Eye (tissue), 1 donor: ENCODE data around the gene GPR183.

ENCODE experiments used
- DNase-seq: peaks from one replicate; pipeline ENCODE4 v3.0.0-alpha.2; 2015

The GPR183 gene

GRCh38 chr13:99290894-99291293 is 16.3 kb downstream of the GPR183 start:
- DNase-seq: no peak

GRCh38 chr13:99289674-99290337 is 17.4 kb downstream of the GPR183 start:
- DNase-seq: no peak

GRCh38 chr13:99289271-99289670 is 17.9 kb downstream of the GPR183 start:
- DNase-seq: no peak

- DNase-seq: no peak
These were observed 19.1 kb downstream of the GPR183 start for GRCh38 chr13:99288089-99288488.

- peak; percentile 21 for DNase-seq
These were observed 19.6 kb downstream of the GPR183 start for GRCh38 chr13:99287551-99287950.

GRCh38 chr13:99285432-99286182 is 21.6 kb downstream of the GPR183 start:
- DNase-seq: no peak

GRCh38 chr13:99282264-99283231 is 24.7 kb downstream of the GPR183 start:
- DNase-seq: no peak

- no peak for DNase-seq
These were observed 25.4 kb downstream of the GPR183 start for GRCh38 chr13:99281811-99282263.

- DNase-seq: no peak
These were observed 27.0 kb downstream of the GPR183 start for GRCh38 chr13:99280166-99280565.

- DNase-seq: no peak
These were observed 27.6 kb downstream of the GPR183 start for GRCh38 chr13:99279637-99280036.

GRCh38 chr13:99278843-99279242 is 28.4 kb downstream of the GPR183 start:
- no peak for DNase-seq

GRCh38 chr13:99278200-99278599 is 29.0 kb downstream of the GPR183 start:
- DNase-seq: no peak

GRCh38 chr13:99277629-99278028 is 29.6 kb downstream of the GPR183 start:
- no peak for DNase-seq

- DNase-seq: no peak
These were observed 30.5 kb downstream of the GPR183 start for GRCh38 chr13:99276706-99277105.

- no peak for DNase-seq
These were observed 32.1 kb downstream of the GPR183 start for GRCh38 chr13:99275093-99275469.

- no peak for DNase-seq
These were observed 34.1 kb downstream of the GPR183 start for GRCh38 chr13:99273128-99273527.

GRCh38 chr13:99272481-99272880 is 34.7 kb downstream of the GPR183 start:
- no peak for DNase-seq

- DNase-seq: no peak
These were observed 36.0 kb downstream of the GPR183 start for GRCh38 chr13:99271249-99271648.

- no peak for DNase-seq
These were observed 36.7 kb downstream of the GPR183 start for GRCh38 chr13:99270518-99270917.

GRCh38 chr13:99269627-99270241 is 37.5 kb downstream of the GPR183 start:
- peak; percentile 58 for DNase-seq

GRCh38 chr13:99268822-99269221 is 38.4 kb downstream of the GPR183 start:
- DNase-seq: no peak

GRCh38 chr13:99267927-99268326 is 39.3 kb downstream of the GPR183 start:
- no peak for DNase-seq

GRCh38 chr13:99266827-99267226 is 40.4 kb downstream of the GPR183 start:
- no peak for DNase-seq
